22Rv1 (cell line): ENCODE measurements around the gene AHRR.

Experiments
- CTCF ChIP-seq: fragments of 450-650 bp; IDR thresholded peaks from 2 replicates; pipeline ENCODE4 v1.5.1; 2017; ENCODE audit warnings: mild to moderate bottlenecking
- ZFX ChIP-seq: fragments of 450-650 bp; IDR thresholded peaks from 2 replicates; pipeline ENCODE4 v1.6.1; 2017; ENCODE audit warnings: antibody characterized with exemption, borderline replicate concordance

DNA sequence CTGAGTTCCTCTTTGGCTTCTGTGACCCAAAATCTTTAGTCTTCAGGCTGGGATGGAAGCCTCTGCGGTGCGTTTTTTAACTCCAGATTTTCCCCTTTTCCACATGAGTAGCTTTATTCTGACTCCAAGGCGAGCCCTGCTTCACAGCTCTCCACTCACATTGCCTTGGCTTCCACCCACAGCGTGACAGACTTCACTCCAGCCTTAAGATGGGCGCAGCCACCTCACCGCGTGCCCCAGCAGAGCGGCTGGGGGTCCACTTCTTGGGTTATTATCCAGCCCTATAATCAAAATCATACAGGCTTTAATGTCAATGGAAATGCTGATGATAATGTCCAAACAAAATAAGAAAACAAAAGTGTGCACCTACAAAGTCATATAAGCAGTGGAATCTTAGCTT lies 122.7 kb downstream of the AHRR start:
- no peak for TF ChIP-seq CTCF
- TF ChIP-seq ZFX = no peak
